GM23338 (cell line): Measurements from ENCODE around the gene STAC2.

Experiments
- CREB1 ChIP-seq: fragments of 250-450 bp; sonication (Bioruptor Pico); IDR thresholded peaks from 2 replicates; pipeline ENCODE4 v1.5.0; 2020; ENCODE audit warnings: low read depth, mild to moderate bottlenecking, moderate library complexity
- EZH2 ChIP-seq: fragments of 200-600 bp; sonication (generic); IDR thresholded peaks from one replicate; pipeline ENCODE4 v1.8.0; 2017; ENCODE audit warnings: antibody characterized with exemption, mild to moderate bottlenecking, low read depth; ENCODE audit not compliant: unreplicated experiment
- EZH2phosphoT487 ChIP-seq: fragments of 200-600 bp; sonication (generic); IDR thresholded peaks from one replicate; pipeline ENCODE4 v1.8.1; 2018; ENCODE audit warnings: antibody characterized with exemption; ENCODE audit not compliant: unreplicated experiment
- JUNB ChIP-seq: IDR thresholded peaks from one replicate; pipeline ENCODE4 v1.6.1; 2016; ENCODE audit warnings: antibody characterized with exemption; ENCODE audit not compliant: unreplicated experiment
- POLR2AphosphoS5 ChIP-seq: IDR thresholded peaks from 2 replicates; pipeline ENCODE4 v1.6.1; 2016; ENCODE audit warnings: antibody characterized with exemption, low read depth
- REST ChIP-seq: IDR thresholded peaks from one replicate; pipeline ENCODE4 v1.6.1; 2018; ENCODE audit warnings: antibody characterized with exemption; ENCODE audit not compliant: unreplicated experiment
- STAT1 ChIP-seq: IDR thresholded peaks from one replicate; pipeline ENCODE4 v1.6.1; 2016; ENCODE audit warnings: antibody characterized with exemption; ENCODE audit not compliant: unreplicated experiment
- ZNF114 ChIP-seq: fragments of 250-450 bp; sonication (Bioruptor Pico); IDR thresholded peaks from 2 replicates; pipeline ENCODE4 v1.5.0; 2020; ENCODE audit warnings: mild to moderate bottlenecking, moderate library complexity
- ZNF331 ChIP-seq: fragments of 250-450 bp; sonication (Bioruptor Pico); IDR thresholded peaks from 2 replicates; pipeline ENCODE4 v1.5.0; 2020; ENCODE audit warnings: low read depth, mild to moderate bottlenecking, moderate library complexity
- ZNF462 ChIP-seq: fragments of 250-450 bp; sonication (Bioruptor Pico); IDR thresholded peaks from 2 replicates; pipeline ENCODE4 v1.5.0; 2020; ENCODE audit warnings: mild to moderate bottlenecking, moderate library complexity
- TF ChIP-seq, protein P1 (sequence below), 2 experiments: fragments of 200-600 bp in 1 of 2; sonication (generic) in 1 of 2; conservative IDR thresholded peaks; 2 replicates each; pipeline versions ENCODE4 v1.5.1 to v1.6.1; 2016 to 2017; ENCODE audit warnings: antibody characterized with exemption in 2 of 2, low read depth in 2 of 2, mild to moderate bottlenecking in 2 of 2, moderate library complexity in 1 of 2
- TF ChIP-seq, protein P2 (sequence below): IDR thresholded peaks from 2 replicates; pipeline ENCODE4 v1.6.1; 2016; ENCODE audit warnings: antibody characterized with exemption

DNA sequence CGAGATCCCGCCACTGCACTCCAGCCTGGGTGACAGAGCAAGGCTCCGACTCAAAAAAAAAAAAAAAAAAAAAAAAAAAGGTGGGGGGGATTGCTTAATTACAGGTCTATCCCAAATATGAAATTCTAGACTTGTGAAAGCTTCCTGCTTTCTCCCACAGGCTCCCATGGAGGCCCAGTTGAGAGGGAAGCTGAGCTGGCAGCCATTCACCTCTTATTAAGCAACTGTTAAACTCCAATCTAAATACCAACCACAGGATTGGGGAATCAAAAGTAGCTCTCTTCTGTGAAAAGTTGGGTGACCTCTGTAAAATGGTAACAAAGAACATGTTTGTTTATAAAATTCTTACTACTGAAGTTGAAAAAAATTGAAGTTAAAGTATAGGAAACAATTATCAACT is 45.8 kb upstream of the STAC2 start:
- TF ChIP-seq, protein P1, sequence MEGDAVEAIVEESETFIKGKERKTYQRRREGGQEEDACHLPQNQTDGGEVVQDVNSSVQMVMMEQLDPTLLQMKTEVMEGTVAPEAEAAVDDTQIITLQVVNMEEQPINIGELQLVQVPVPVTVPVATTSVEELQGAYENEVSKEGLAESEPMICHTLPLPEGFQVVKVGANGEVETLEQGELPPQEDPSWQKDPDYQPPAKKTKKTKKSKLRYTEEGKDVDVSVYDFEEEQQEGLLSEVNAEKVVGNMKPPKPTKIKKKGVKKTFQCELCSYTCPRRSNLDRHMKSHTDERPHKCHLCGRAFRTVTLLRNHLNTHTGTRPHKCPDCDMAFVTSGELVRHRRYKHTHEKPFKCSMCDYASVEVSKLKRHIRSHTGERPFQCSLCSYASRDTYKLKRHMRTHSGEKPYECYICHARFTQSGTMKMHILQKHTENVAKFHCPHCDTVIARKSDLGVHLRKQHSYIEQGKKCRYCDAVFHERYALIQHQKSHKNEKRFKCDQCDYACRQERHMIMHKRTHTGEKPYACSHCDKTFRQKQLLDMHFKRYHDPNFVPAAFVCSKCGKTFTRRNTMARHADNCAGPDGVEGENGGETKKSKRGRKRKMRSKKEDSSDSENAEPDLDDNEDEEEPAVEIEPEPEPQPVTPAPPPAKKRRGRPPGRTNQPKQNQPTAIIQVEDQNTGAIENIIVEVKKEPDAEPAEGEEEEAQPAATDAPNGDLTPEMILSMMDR (conservative IDR thresholded peaks at IDR 0.05; ENCODE audit: low read depth in 2 of 2): no peak
- TF ChIP-seq POLR2AphosphoS5: no peak
- TF ChIP-seq REST: no peak
- TF ChIP-seq ZNF114: no peak
- no peak for TF ChIP-seq EZH2
- no peak for TF ChIP-seq CREB1 (CRISPR knock-in tag)
- TF ChIP-seq JUNB: no peak
- no peak for TF ChIP-seq STAT1
- TF ChIP-seq EZH2phosphoT487: no peak
- TF ChIP-seq, protein P2, sequence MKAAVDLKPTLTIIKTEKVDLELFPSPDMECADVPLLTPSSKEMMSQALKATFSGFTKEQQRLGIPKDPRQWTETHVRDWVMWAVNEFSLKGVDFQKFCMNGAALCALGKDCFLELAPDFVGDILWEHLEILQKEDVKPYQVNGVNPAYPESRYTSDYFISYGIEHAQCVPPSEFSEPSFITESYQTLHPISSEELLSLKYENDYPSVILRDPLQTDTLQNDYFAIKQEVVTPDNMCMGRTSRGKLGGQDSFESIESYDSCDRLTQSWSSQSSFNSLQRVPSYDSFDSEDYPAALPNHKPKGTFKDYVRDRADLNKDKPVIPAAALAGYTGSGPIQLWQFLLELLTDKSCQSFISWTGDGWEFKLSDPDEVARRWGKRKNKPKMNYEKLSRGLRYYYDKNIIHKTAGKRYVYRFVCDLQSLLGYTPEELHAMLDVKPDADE: no peak
- no peak for TF ChIP-seq ZNF462 (CRISPR knock-in tag)
- no peak for TF ChIP-seq ZNF331 (CRISPR knock-in tag)
